Measurements from ENCODE around the gene MRPS22. TPM values are rescaled to one million over a fixed set of nuclear protein-coding genes. Genes with fewer than 3 reads are reported as not detected.
A peak's percentile ranks its signal among the peaks of the same experiment; 100 is the strongest.

The MRPS22 gene
- total and polyA plus RNA-seq, 9 of the 15 experiments (the other 6 are each of a cell fraction or from before 2014, with no cell fraction given), result 148 to 397 (median 229) TPM

GRCh38 chr3:139306078-139306477 lies 37.7 kb upstream of the MRPS22 start (continued):
- no peak for TF ChIP-seq ZNF639 (CRISPR knock-in tag; conservative IDR thresholded peaks at IDR 0.05 in 1 of 2, IDR thresholded peaks at IDR 0.05 in 1 of 2)
- TF ChIP-seq ZNF707 (CRISPR knock-in tag; conservative IDR thresholded peaks at IDR 0.05), result no peak
- TF ChIP-seq TFAM (CRISPR knock-in tag; conservative IDR thresholded peaks at IDR 0.05), result no peak
- peak; percentile 18; the same call in 1 of the 2 replicates for TF ChIP-seq GATA2 (CRISPR knock-in tag; IDR thresholded peaks at IDR 0.05)
- TF ChIP-seq XRCC5 (IDR thresholded peaks at IDR 0.05; ENCODE audit: low read depth, low read length), result no peak
- no peak for TF ChIP-seq ATF2 (CRISPR knock-in tag; IDR thresholded peaks at IDR 0.05)
- TF ChIP-seq ZKSCAN8 (CRISPR knock-in tag; IDR thresholded peaks at IDR 0.05), result no peak
- TF ChIP-seq SRSF3 (IDR thresholded peaks at IDR 0.05; ENCODE audit: insufficient read depth, low read length), result no peak
- no peak for TF ChIP-seq CREB1 (IDR thresholded peaks at IDR 0.05)
- TF ChIP-seq CREB1 (CRISPR knock-in tag; IDR thresholded peaks at IDR 0.05), result no peak
- no peak for TF ChIP-seq CTCF (IDR thresholded peaks at IDR 0.05 in 2 of 3, conservative IDR thresholded peaks at IDR 0.05 in 1 of 3; ENCODE audit: insufficient read depth in 2 of 3, low read depth in 1 of 3, low read length in 3 of 3)
- peak; percentile 28; the same call in 1 of the 2 replicates for TF ChIP-seq FOSL1 (tag; conservative IDR thresholded peaks at IDR 0.05)
- no peak for TF ChIP-seq MITF (IDR thresholded peaks at IDR 0.05)
- TF ChIP-seq EP400 (IDR thresholded peaks at IDR 0.05), result no peak; the same call in 1 of the 2 replicates
- peak; percentile 49 for TF ChIP-seq EP300 (IDR thresholded peaks at IDR 0.05; ENCODE audit: low read length)
- TF ChIP-seq JUND (IDR thresholded peaks at IDR 0.05; ENCODE audit: borderline replicate concordance, low read depth, low read length), result peak; percentile 37; the same call in 1 of the 2 replicates
- TF ChIP-seq JUND (tag; IDR thresholded peaks at IDR 0.05; ENCODE audit: borderline replicate concordance, low read depth, low read length), result peak; percentile 18; the same call in 1 of the 3 replicates
- TF ChIP-seq PRDM10 (IDR thresholded peaks at IDR 0.05; ENCODE audit: partially characterized antibody), result no peak
- no peak for TF ChIP-seq TAF15 (IDR thresholded peaks at IDR 0.05; ENCODE audit: low read depth, low read length)
